Right lobe of liver (tissue), 4 donors: ENCODE data around the gene TMIE.

Experiments
- POLR2A ChIP-seq: fragments of 450-650 bp; IDR thresholded peaks from one replicate; pipeline ENCODE4 v1.6.1; 2017; ENCODE audit warnings: antibody characterized with exemption, mild to moderate bottlenecking
- TF ChIP-seq, protein P1 (sequence below), 4 donors: fragments of 200-600 bp in 3 of 4; fragments of 450-650 bp in 1 of 4; IDR thresholded peaks; one replicate each; pipeline versions ENCODE4 v1.5.1 to v1.8.0; 2016 to 2022; ENCODE audit warnings: antibody characterized with exemption in 4 of 4, mild to moderate bottlenecking in 2 of 4
- donor health status: DM: no; HTN: no; CAD: no.
- donor health status: DM: no; HTN: no; CAD: no.
- donor health status: DM: no; HTN: yes; CAD: no.

DNA sequence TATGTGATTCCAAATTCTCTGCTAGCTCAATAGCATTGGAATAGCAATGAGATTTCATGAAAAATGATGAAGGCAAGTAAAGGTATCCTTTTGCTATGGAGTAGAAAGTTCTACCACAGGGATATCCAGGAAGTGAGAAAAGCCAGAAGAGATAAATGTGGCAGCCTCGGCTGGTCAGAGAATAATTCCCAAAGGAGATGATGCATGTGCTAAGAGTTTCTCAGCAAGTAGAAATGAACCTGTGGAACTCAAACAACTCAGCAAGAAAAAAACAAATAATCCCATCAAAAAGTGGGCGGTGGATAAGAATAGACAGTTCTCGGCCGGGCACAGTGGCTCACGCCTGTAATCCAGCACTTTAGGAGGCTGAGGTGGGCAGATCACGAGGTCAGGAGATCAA, 45.9 kb upstream of the TMIE start:
- TF ChIP-seq, protein P1, sequence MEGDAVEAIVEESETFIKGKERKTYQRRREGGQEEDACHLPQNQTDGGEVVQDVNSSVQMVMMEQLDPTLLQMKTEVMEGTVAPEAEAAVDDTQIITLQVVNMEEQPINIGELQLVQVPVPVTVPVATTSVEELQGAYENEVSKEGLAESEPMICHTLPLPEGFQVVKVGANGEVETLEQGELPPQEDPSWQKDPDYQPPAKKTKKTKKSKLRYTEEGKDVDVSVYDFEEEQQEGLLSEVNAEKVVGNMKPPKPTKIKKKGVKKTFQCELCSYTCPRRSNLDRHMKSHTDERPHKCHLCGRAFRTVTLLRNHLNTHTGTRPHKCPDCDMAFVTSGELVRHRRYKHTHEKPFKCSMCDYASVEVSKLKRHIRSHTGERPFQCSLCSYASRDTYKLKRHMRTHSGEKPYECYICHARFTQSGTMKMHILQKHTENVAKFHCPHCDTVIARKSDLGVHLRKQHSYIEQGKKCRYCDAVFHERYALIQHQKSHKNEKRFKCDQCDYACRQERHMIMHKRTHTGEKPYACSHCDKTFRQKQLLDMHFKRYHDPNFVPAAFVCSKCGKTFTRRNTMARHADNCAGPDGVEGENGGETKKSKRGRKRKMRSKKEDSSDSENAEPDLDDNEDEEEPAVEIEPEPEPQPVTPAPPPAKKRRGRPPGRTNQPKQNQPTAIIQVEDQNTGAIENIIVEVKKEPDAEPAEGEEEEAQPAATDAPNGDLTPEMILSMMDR (IDR thresholded peaks at IDR 0.05): no peak
- no peak for TF ChIP-seq POLR2A
